ENCODE data around the gene FEZ2. TPM values are rescaled to one million over a fixed set of nuclear protein-coding genes. Genes with fewer than 3 reads are reported as not detected.

FEZ2 gene
- total and polyA plus RNA-seq, 2 of the 8 experiments (the other 6 are each of a cell fraction or from before 2014, with no cell fraction given): 7.5 to 16.4 TPM

- Histone ChIP-seq H2BK5ac (ENCODE audit: low read depth, low read length) (no peak overlapping the region), H4K91ac (replicated peaks; ENCODE audit: insufficient read length, low read length) (no peak overlapping the region), H3K4me2 (ENCODE audit: insufficient read depth in 1 of 2, low read depth in 2 of 2, low read length in 2 of 2) (no peak overlapping the region), H3K23me2 (ENCODE audit: low read depth, low read length) (no peaks in the 10 kb centered on the region), H2AFZ (ENCODE audit: low read length) (no peak overlapping the region), H3K4me3 (ENCODE audit: extremely low read depth in 1 of 4, insufficient read depth in 2 of 4, low read depth in 3 of 4, low read length in 4 of 4) (no peak overlapping the region), H3K14ac (ENCODE audit: insufficient read length) (no peak overlapping the region), H3K79me1 (ENCODE audit: low read depth, low read length) (no peaks in the 10 kb centered on the region), H3K36me3 (ENCODE audit: control insufficient read depth in 2 of 4, insufficient read depth in 4 of 4, low read length in 3 of 4) (peaks cover 11 to 52% (median 35%) of the 10 kb centered on the region in 4 experiments; a peak in 7 of 8 replicates), H2AK5ac (ENCODE audit: low read depth, low read length) (no peak overlapping the region), H4K20me1 (replicated peaks in 1 of 2; ENCODE audit: control insufficient read depth in 1 of 2, insufficient read depth in 2 of 2, low read length in 2 of 2) (no peaks in the 10 kb centered on the region), H2BK12ac (ENCODE audit: low read depth, low read length) (no peak overlapping the region), H3K27me3 (replicated peaks in 1 of 4; ENCODE audit: control insufficient read depth in 3 of 4, extremely low read depth in 1 of 4, insufficient read depth in 3 of 4, low read length in 3 of 4) (no peaks in the 10 kb centered on the region), H3K56ac (replicated peaks; ENCODE audit: insufficient read length, low read depth, low read length) (no peak overlapping the region), H3K23ac (ENCODE audit: insufficient read length) (no peak overlapping the region), H3K9me3 (ENCODE audit: insufficient read depth in 2 of 2, low read depth in 1 of 2, low read length in 1 of 2) (no peaks in the 10 kb centered on the region), H2BK15ac (ENCODE audit: low read length) (no peak overlapping the region), H4K8ac (ENCODE audit: extremely low read depth, insufficient read depth, low read length) (no peak overlapping the region), H3K4me1 (replicated peaks in 1 of 4; ENCODE audit: control insufficient read depth in 3 of 4, insufficient read depth in 4 of 4, low read length in 3 of 4) (no peaks in the 10 kb centered on the region), H2BK20ac (ENCODE audit: low read length) (no peak overlapping the region), H3K9ac (replicated peaks in 1 of 4; ENCODE audit: extremely low read depth in 1 of 4, low read depth in 3 of 4, low read length in 3 of 4) (no peak overlapping the region; a peak in 1 of 7 replicates), H3K4ac (replicated peaks; ENCODE audit: insufficient read length, low read depth, low read length) (no peak overlapping the region), H4K5ac (ENCODE audit: insufficient read length, low read depth, low read length) (no peak overlapping the region), H3K18ac (ENCODE audit: extremely low read depth, low read length) (no peak overlapping the region), H2BK120ac (replicated peaks; ENCODE audit: low read depth, low read length) (no peak overlapping the region), H3K79me2 (ENCODE audit: control insufficient read depth in 1 of 2, insufficient read depth in 2 of 2, low read length in 2 of 2) (no peaks in the 10 kb centered on the region), H3K27ac (ENCODE audit: low read depth, low read length) (no peak overlapping the region)
- FAIRE-seq: no peak
- TF ChIP-seq CEBPB (IDR thresholded peaks at IDR 0.05; ENCODE audit: low read depth, low read length) (no peak), SIX5 (IDR thresholded peaks at IDR 0.05; ENCODE audit: low read depth, low read length) (no peak)
- 92% methylated on average over 2 of the region's 2 CpGs; no CpG with 5 or more reads in 1 of the 2 experiments for WGBS, 2 experiments (ENCODE audit: extremely low coverage in 1 of 2, insufficient coverage in 1 of 2, insufficient read length in 1 of 2, insufficient replicate concordance in 2 of 2, low coverage in 1 of 2, low lambda C conversion rate in 2 of 2, missing lambda C conversion rate in 1 of 2)
- ChIA-PET POLR2A (ENCODE audit: partially characterized antibody) (interaction anchor here (0.6 kb wide), 1 partner anchor 56 kb away, joined by 3 read pairs; no protein-coding TSS in a partner anchor), CTCF (ENCODE audit: partially characterized antibody) (interaction anchor here (2.1 kb wide), 1 partner anchor 151 kb away, joined by 5 read pairs; no protein-coding TSS in a partner anchor)
- no peak for DNase-seq (ENCODE audit: low read depth in 1 of 2, low spot score in 2 of 2)
Measured at GRCh38 chr2:36513661-36514060, 84.3 kb downstream of the FEZ2 start.
